Forelimb muscle (tissue), 1 donor: ENCODE results near the gene ZIC4. TPM values are rescaled to one million over a fixed set of nuclear protein-coding genes. Genes with fewer than 3 reads are reported as not detected.

ENCODE experiments used
- DNase-seq: peaks from one replicate; pipeline ENCODE4 v3.0.0-alpha.2; 2013; ENCODE audit warnings: low read depth
- polyA plus RNA-seq: library from polyadenylated mRNA; unstranded; fragments of 120-200 nt; gene quantifications from one replicate; pipeline ENCODE4 v1.2.1, GENCODE V29; 2013; ENCODE audit not compliant: insufficient read length

The ZIC4 gene
- polyA plus RNA-seq, 1 donor = 8.5 TPM

- no peak for DNase-seq
Measured at GRCh38 chr3:147370349-147370748, 36.0 kb downstream of the ZIC4 start.

- no peak for DNase-seq
Measured at GRCh38 chr3:147369661-147370123, 36.7 kb downstream of the ZIC4 start.

GRCh38 chr3:147369231-147369630 lies 37.1 kb downstream of the ZIC4 start:
- DNase-seq = no peak

GRCh38 chr3:147368561-147369221 lies 37.7 kb downstream of the ZIC4 start:
- DNase-seq = no peak

GRCh38 chr3:147368151-147368550 lies 38.2 kb downstream of the ZIC4 start:
- DNase-seq = no peak

GRCh38 chr3:147367676-147368075 lies 38.7 kb downstream of the ZIC4 start:
- DNase-seq = no peak

GRCh38 chr3:147365196-147366115 lies 40.9 kb downstream of the ZIC4 start:
- DNase-seq = no peak

- no peak for DNase-seq
Measured at GRCh38 chr3:147364771-147365170, 41.6 kb downstream of the ZIC4 start.

GRCh38 chr3:147361454-147362420 lies 44.6 kb downstream of the ZIC4 start:
- DNase-seq = no peak

GRCh38 chr3:147360646-147361453 lies 45.5 kb downstream of the ZIC4 start:
- no peak for DNase-seq

- no peak for DNase-seq
Measured at GRCh38 chr3:147360051-147360439, 46.3 kb downstream of the ZIC4 start.

- DNase-seq = no peak
Measured at GRCh38 chr3:147359177-147360050, 46.9 kb downstream of the ZIC4 start.

GRCh38 chr3:147358144-147358992 lies 48.0 kb downstream of the ZIC4 start:
- no peak for DNase-seq

- no peak for DNase-seq
Measured at GRCh38 chr3:147356909-147357900, 49.1 kb downstream of the ZIC4 start.

- no peak for DNase-seq
Measured at GRCh38 chr3:147356145-147356908, 50.0 kb downstream of the ZIC4 start.

- no peak for DNase-seq
Measured at GRCh38 chr3:147355753-147356090, 50.6 kb downstream of the ZIC4 start.
